Measurements from ENCODE around the gene TMEM150C.
"Not testable (repeated sequence)": the region's sequence is repeated elsewhere in the genome, so short reads cannot be mapped to it uniquely, and the experiment has no call there.

The TMEM150C gene

GRCh38 chr4:82567444-82567843 is 5.7 kb upstream of the TMEM150C start:
- no peak for DNase-seq

GRCh38 chr4:82562564-82562854 is 721 bp upstream of the TMEM150C start:
- DNase-seq = no peak

GRCh38 chr4:82560853-82561785 is 669 bp downstream of the TMEM150C start:
- no peak for DNase-seq

GRCh38 chr4:82559735-82560120 is 2.1 kb downstream of the TMEM150C start:
- no peak for DNase-seq

GRCh38 chr4:82559090-82559734 is 2.6 kb downstream of the TMEM150C start:
- not testable (repeated sequence) for DNase-seq

GRCh38 chr4:82555276-82555675 is 6.5 kb downstream of the TMEM150C start:
- DNase-seq = peak; percentile 35

- DNase-seq = no peak
Observed at GRCh38 chr4:82553020-82553419, 8.8 kb downstream of the TMEM150C start.

GRCh38 chr4:82551734-82552133 is 10.1 kb downstream of the TMEM150C start:
- DNase-seq = no peak

GRCh38 chr4:82547850-82548249 is 13.9 kb downstream of the TMEM150C start:
- not testable (repeated sequence) for DNase-seq

GRCh38 chr4:82543131-82543530 is 18.7 kb downstream of the TMEM150C start:
- no peak for DNase-seq

GRCh38 chr4:82542642-82543041 is 19.1 kb downstream of the TMEM150C start:
- no peak for DNase-seq

GRCh38 chr4:82529322-82529721 is 32.5 kb downstream of the TMEM150C start:
- no peak for DNase-seq

- no peak for DNase-seq
Observed at GRCh38 chr4:82528868-82529267, 32.9 kb downstream of the TMEM150C start.

- DNase-seq = no peak
Observed at GRCh38 chr4:82528074-82528473, 33.7 kb downstream of the TMEM150C start.

GRCh38 chr4:82525307-82525911 is 36.4 kb downstream of the TMEM150C start:
- DNase-seq = no peak

GRCh38 chr4:82524570-82525152 is 37.1 kb downstream of the TMEM150C start:
- DNase-seq = no peak

GRCh38 chr4:82523179-82523578 is 38.6 kb downstream of the TMEM150C start:
- no peak for DNase-seq

GRCh38 chr4:82522472-82522871 is 39.3 kb downstream of the TMEM150C start:
- DNase-seq = no peak

- DNase-seq = no peak
Observed at GRCh38 chr4:82521283-82521682, 40.5 kb downstream of the TMEM150C start.

GRCh38 chr4:82519776-82520175 is 42.0 kb downstream of the TMEM150C start:
- no peak for DNase-seq

- no peak for DNase-seq
Observed at GRCh38 chr4:82519072-82519471, 42.7 kb downstream of the TMEM150C start.

- no peak for DNase-seq
Observed at GRCh38 chr4:82517043-82517442, 44.7 kb downstream of the TMEM150C start.

GRCh38 chr4:82515705-82516104 is 46.1 kb downstream of the TMEM150C start:
- DNase-seq = no peak

GRCh38 chr4:82513382-82513781 is 48.4 kb downstream of the TMEM150C start:
- no peak for DNase-seq

Data from KG1 (cell line).